CD4-positive, alpha-beta T cell treated with Interleukin-2 at 100 ng/mL for 4 hours (primary cell): ENCODE results near the gene UTS2R.
A peak's percentile ranks its signal among the peaks of the same experiment; 100 is the strongest.

ENCODE experiments used
- DNase-seq: peaks from one replicate; pipeline ENCODE4 v3.0.0-alpha.2; 2020; ENCODE audit warnings: low spot score

UTS2R gene

GRCh38 chr17:82389379-82389778 lies 17.8 kb downstream of the UTS2R start:
- DNase-seq: no peak

- DNase-seq: no peak
Measured at GRCh38 chr17:82390015-82390859, 18.7 kb downstream of the UTS2R start.

- no peak for DNase-seq
Measured at GRCh38 chr17:82390860-82391435, 19.4 kb downstream of the UTS2R start.

GRCh38 chr17:82391496-82392066 lies 20.0 kb downstream of the UTS2R start:
- DNase-seq: no peak

GRCh38 chr17:82392209-82392920 lies 20.8 kb downstream of the UTS2R start:
- DNase-seq: no peak

- no peak for DNase-seq
Measured at GRCh38 chr17:82392941-82393340, 21.4 kb downstream of the UTS2R start.

GRCh38 chr17:82394278-82394677 lies 22.7 kb downstream of the UTS2R start:
- no peak for DNase-seq

GRCh38 chr17:82396601-82397435 lies 25.3 kb downstream of the UTS2R start:
- DNase-seq: no peak

- DNase-seq: no peak
Measured at GRCh38 chr17:82397449-82398335, 26.1 kb downstream of the UTS2R start.

- DNase-seq: no peak
Measured at GRCh38 chr17:82399041-82399441, 27.5 kb downstream of the UTS2R start.

- no peak for DNase-seq
Measured at GRCh38 chr17:82399601-82400101, 28.1 kb downstream of the UTS2R start.

GRCh38 chr17:82400206-82400605 lies 28.6 kb downstream of the UTS2R start:
- no peak for DNase-seq

- peak; percentile 48 for DNase-seq
Measured at GRCh38 chr17:82400830-82401229, 29.3 kb downstream of the UTS2R start.

- no peak for DNase-seq
Measured at GRCh38 chr17:82402865-82403264, 31.3 kb downstream of the UTS2R start.

- no peak for DNase-seq
Measured at GRCh38 chr17:82403662-82404660, 32.4 kb downstream of the UTS2R start.

GRCh38 chr17:82405051-82405450 lies 33.5 kb downstream of the UTS2R start:
- no peak for DNase-seq

- no peak for DNase-seq
Measured at GRCh38 chr17:82406131-82406671, 34.6 kb downstream of the UTS2R start.

GRCh38 chr17:82407255-82407654 lies 35.7 kb downstream of the UTS2R start:
- DNase-seq: no peak
